Stimulated activated CD8-positive, alpha-beta memory T cell treated with anti-CD3 and anti-CD28 coated beads, Interleukin-2, amount 100 ng/mL, for 1 hour (primary cell): Measurements from ENCODE around the gene PKP1.

Source experiments
- DNase-seq, 2 donors: peaks; one replicate each; pipeline ENCODE4 v3.0.0-alpha.2; 2020; ENCODE audit warnings: low read depth in 2 of 2

The PKP1 gene

GRCh38 chr1:201370500-201370899 lies 87.2 kb downstream of the PKP1 start:
- no peak for DNase-seq

GRCh38 chr1:201371276-201371675 lies 88.0 kb downstream of the PKP1 start:
- no peak for DNase-seq

GRCh38 chr1:201371792-201372191 lies 88.5 kb downstream of the PKP1 start:
- no peak for DNase-seq

- DNase-seq = no peak
Measured at GRCh38 chr1:201374364-201374763, 91.1 kb downstream of the PKP1 start.

GRCh38 chr1:201375169-201375568 lies 91.9 kb downstream of the PKP1 start:
- no peak for DNase-seq

- no peak for DNase-seq
Measured at GRCh38 chr1:201376107-201376463, 92.8 kb downstream of the PKP1 start.

GRCh38 chr1:201376464-201377374 lies 93.4 kb downstream of the PKP1 start:
- DNase-seq = no peak

GRCh38 chr1:201377611-201378092 lies 94.3 kb downstream of the PKP1 start, which contains the start of gene TNNT2:
Gene TNNT2 (minus strand): TSS chr1:201377680. CDS start chr1:201373254, 4,426 bp downstream.
- DNase-seq = no peak

- DNase-seq = no peak
Measured at GRCh38 chr1:201378804-201379203, 95.5 kb downstream of the PKP1 start.

GRCh38 chr1:201379733-201380242 lies 96.5 kb downstream of the PKP1 start:
- DNase-seq = no peak

GRCh38 chr1:201381130-201381529 lies 97.8 kb downstream of the PKP1 start:
- no peak for DNase-seq
